Upper lobe of left lung (tissue), 4 donors: Measurements from ENCODE around the gene GET3.

Experiments
- EP300 ChIP-seq, 4 donors: sonication (generic); formaldehyde crosslinking; IDR thresholded peaks; one replicate each; pipeline ENCODE4 v1.5.1; 2017; ENCODE audit warnings: antibody characterized with exemption in 4 of 4, control low read depth in 2 of 4
- POLR2AphosphoS5 ChIP-seq, 2 donors: sonication (generic); formaldehyde crosslinking; IDR thresholded peaks; one replicate each; pipeline ENCODE4 v1.5.1; 2017; ENCODE audit warnings: antibody characterized with exemption in 2 of 2
- TF ChIP-seq, protein P1 (sequence below), 6 experiments: fragments of 450-650 bp in 4 of 6; fragments of 200-600 bp in 2 of 6; sonication (generic) in 2 of 6; IDR thresholded peaks; one replicate each; pipeline ENCODE4 v1.5.1; 2016 to 2019; ENCODE audit warnings: antibody characterized with exemption in 6 of 6

- TF ChIP-seq, protein P1, sequence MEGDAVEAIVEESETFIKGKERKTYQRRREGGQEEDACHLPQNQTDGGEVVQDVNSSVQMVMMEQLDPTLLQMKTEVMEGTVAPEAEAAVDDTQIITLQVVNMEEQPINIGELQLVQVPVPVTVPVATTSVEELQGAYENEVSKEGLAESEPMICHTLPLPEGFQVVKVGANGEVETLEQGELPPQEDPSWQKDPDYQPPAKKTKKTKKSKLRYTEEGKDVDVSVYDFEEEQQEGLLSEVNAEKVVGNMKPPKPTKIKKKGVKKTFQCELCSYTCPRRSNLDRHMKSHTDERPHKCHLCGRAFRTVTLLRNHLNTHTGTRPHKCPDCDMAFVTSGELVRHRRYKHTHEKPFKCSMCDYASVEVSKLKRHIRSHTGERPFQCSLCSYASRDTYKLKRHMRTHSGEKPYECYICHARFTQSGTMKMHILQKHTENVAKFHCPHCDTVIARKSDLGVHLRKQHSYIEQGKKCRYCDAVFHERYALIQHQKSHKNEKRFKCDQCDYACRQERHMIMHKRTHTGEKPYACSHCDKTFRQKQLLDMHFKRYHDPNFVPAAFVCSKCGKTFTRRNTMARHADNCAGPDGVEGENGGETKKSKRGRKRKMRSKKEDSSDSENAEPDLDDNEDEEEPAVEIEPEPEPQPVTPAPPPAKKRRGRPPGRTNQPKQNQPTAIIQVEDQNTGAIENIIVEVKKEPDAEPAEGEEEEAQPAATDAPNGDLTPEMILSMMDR (IDR thresholded peaks at IDR 0.05) = no peak
- TF ChIP-seq POLR2AphosphoS5 (IDR thresholded peaks at IDR 0.05) (no peak), EP300 (IDR thresholded peaks at IDR 0.05) (no peak)
Measured at GRCh38 chr19:12723381-12723640, 14.0 kb upstream of the GET3 start.
